Panc1 (cell line): Measurements from ENCODE around the gene SLC5A2.

Experiments
- SIN3A ChIP-seq: IDR thresholded peaks from 2 replicates; pipeline ENCODE4 v1.6.1; 2012; ENCODE audit warnings: low read depth, mild to moderate bottlenecking, low read length, moderate library complexity, borderline replicate concordance; ENCODE audit not compliant: insufficient read depth
- TF ChIP-seq, protein P1 (sequence below): fragments of 450-650 bp; IDR thresholded peaks from 2 replicates; pipeline ENCODE4 v1.5.1; 2017; ENCODE audit warnings: mild to moderate bottlenecking

DNA sequence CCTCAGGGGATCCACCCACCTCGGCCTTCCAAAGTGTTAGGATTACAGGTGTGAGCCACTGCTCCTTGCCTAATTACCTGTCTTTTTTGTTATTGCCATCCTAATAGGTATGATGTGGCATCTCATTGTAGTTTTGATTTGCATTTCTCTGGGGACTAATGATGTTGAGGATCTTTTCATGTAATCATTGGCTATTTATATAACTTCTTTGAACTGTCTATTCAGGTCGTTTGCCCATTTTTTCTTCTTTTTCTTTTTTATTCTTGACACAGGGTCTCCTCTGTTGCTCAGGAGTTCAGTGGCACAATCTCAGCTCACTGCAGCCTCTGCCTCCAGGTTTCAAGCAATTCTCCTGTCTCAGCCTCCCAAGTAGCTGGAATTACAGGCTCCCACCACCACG lies 12.3 kb upstream of the SLC5A2 start:
- no peak for TF ChIP-seq SIN3A
- TF ChIP-seq, protein P1, sequence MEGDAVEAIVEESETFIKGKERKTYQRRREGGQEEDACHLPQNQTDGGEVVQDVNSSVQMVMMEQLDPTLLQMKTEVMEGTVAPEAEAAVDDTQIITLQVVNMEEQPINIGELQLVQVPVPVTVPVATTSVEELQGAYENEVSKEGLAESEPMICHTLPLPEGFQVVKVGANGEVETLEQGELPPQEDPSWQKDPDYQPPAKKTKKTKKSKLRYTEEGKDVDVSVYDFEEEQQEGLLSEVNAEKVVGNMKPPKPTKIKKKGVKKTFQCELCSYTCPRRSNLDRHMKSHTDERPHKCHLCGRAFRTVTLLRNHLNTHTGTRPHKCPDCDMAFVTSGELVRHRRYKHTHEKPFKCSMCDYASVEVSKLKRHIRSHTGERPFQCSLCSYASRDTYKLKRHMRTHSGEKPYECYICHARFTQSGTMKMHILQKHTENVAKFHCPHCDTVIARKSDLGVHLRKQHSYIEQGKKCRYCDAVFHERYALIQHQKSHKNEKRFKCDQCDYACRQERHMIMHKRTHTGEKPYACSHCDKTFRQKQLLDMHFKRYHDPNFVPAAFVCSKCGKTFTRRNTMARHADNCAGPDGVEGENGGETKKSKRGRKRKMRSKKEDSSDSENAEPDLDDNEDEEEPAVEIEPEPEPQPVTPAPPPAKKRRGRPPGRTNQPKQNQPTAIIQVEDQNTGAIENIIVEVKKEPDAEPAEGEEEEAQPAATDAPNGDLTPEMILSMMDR: no peak
